GM12892 (cell line): ENCODE data around the gene CDRT4.
A peak's percentile ranks its signal among the peaks of the same experiment; 100 is the strongest.

Source experiments
- DNase-seq: peaks from one replicate; pipeline ENCODE4 v3.0.0; 2011; ENCODE audit not compliant: insufficient read length
- FAIRE-seq: peaks from 2 replicates; lab custom pipeline; 2011; peaks lifted over from hg19 to GRCh38; lab: Jason Lieb, UNC
- POLR2A ChIP-seq: IDR thresholded peaks from 2 replicates; pipeline ENCODE4 v1.6.1; 2011; ENCODE audit warnings: low read depth, low read length, control low read depth
- POLR2AphosphoS5 ChIP-seq: IDR thresholded peaks from 2 replicates; pipeline ENCODE4 v1.6.1; 2011; ENCODE audit warnings: low read depth, low read length, control low read depth
- TAF1 ChIP-seq: IDR thresholded peaks from 2 replicates; pipeline ENCODE4 v1.6.1; 2011; ENCODE audit warnings: low read depth, mild to moderate bottlenecking, control low read depth, low read length, borderline replicate concordance

Gene CDRT4

GRCh38 chr17:15466131-15466530 lies 1.3 kb downstream of the CDRT4 start:
- no peak for DNase-seq
- TF ChIP-seq POLR2A = no peak
- no peak for TF ChIP-seq TAF1
- FAIRE-seq = no peak

GRCh38 chr17:15465045-15465701 lies 2.2 kb downstream of the CDRT4 start:
- peak; percentile 63 for FAIRE-seq

GRCh38 chr17:15464231-15464985 lies 3.0 kb downstream of the CDRT4 start:
- no peak for TF ChIP-seq POLR2AphosphoS5
- TF ChIP-seq TAF1 = no peak
- TF ChIP-seq POLR2A = no peak
- no peak for FAIRE-seq
- DNase-seq = no peak

More at GRCh38 chr17:15465045-15465701, 2.2 kb downstream of the CDRT4 start:
- TF ChIP-seq POLR2AphosphoS5 (no peak), TAF1 (no peak), POLR2A (no peak)
- DNase-seq = no peak

GRCh38 chr17:15462976-15463772 lies 4.2 kb downstream of the CDRT4 start:
- DNase-seq = no peak
- no peak for TF ChIP-seq TAF1
- FAIRE-seq = no peak

GRCh38 chr17:15457723-15458094 lies 9.7 kb downstream of the CDRT4 start:
- no peak for FAIRE-seq
- TF ChIP-seq POLR2AphosphoS5 (no peak), TAF1 (no peak), POLR2A (no peak)
- no peak for DNase-seq

- no peak for FAIRE-seq
- DNase-seq = no peak
These were observed 10.3 kb downstream of the CDRT4 start for GRCh38 chr17:15456972-15457722.

GRCh38 chr17:15456496-15456895 lies 10.9 kb downstream of the CDRT4 start:
- no peak for TF ChIP-seq POLR2AphosphoS5
- TF ChIP-seq TAF1 = no peak
- no peak for TF ChIP-seq POLR2A
- FAIRE-seq (no peak), DNase-seq (no peak)

More at GRCh38 chr17:15456972-15457722, 10.3 kb downstream of the CDRT4 start:
- TF ChIP-seq POLR2AphosphoS5 (no peak), TAF1 (no peak)

GRCh38 chr17:15454346-15454745 lies 13.1 kb downstream of the CDRT4 start:
- TF ChIP-seq POLR2A (no peak), POLR2AphosphoS5 (no peak), TAF1 (no peak)
- DNase-seq = no peak
- FAIRE-seq = no peak

- no peak for TF ChIP-seq POLR2AphosphoS5
- TF ChIP-seq TAF1 = no peak
- TF ChIP-seq POLR2A = no peak
- no peak for FAIRE-seq
- no peak for DNase-seq
These were observed 13.6 kb downstream of the CDRT4 start for GRCh38 chr17:15453782-15454181.

- no peak for TF ChIP-seq POLR2A
- no peak for TF ChIP-seq POLR2AphosphoS5
- FAIRE-seq = no peak
- no peak for DNase-seq
These were observed 14.2 kb downstream of the CDRT4 start for GRCh38 chr17:15453246-15453645.

GRCh38 chr17:15452746-15453145 lies 14.7 kb downstream of the CDRT4 start:
- no peak for FAIRE-seq
- DNase-seq = no peak
- TF ChIP-seq TAF1 (no peak), POLR2A (no peak), POLR2AphosphoS5 (no peak)
